Measurements from ENCODE around the gene C8A.
A peak's percentile ranks its signal among the peaks of the same experiment; 100 is the strongest.

C8A gene

DNA sequence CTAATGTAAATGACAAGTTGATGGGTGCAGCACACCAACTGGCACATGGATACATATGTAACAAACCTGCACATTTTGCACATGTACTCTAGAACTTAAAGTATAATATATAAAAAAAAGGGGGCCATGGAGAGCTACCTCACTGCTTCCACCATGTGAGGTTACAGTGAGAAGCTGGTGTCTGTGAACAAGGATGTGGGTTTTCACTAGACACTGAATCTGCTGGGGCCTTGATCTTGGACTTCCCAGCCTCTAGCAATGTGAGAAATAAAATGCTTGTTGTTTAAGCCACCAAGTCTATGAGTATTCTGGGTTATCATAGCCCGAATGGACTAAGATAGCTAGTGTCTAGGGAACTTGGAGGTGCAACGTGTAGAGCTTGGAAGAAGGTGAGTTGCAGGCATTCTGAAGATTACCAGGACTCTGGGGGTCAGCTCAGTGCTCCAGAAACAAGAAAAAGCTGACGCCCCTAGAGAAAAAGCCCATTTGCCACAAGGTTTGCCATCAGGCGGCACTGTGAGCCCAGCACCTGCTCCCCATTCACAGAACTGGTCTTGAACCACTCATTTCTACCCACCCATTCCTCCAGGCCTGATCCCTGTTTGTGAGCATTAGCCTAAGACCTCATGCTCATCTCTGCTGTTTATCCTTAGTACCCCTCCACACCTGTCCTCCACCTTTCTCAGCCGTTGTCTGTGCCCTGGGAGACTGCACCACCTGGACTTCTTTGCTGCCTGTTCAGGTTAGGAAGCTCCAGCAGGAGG, 20.3 kb upstream of the C8A start:
- peaks cover 36% of the 10 kb centered on the region for H3K4me1 ChIP-seq
- no peaks in the 10 kb centered on the region for H3K36me3 ChIP-seq
- H3K9me3 ChIP-seq: peaks cover 21% of the 10 kb centered on the region
- no peak overlapping the region for H3K4me3 ChIP-seq
- H3K27ac ChIP-seq: no peak overlapping the region
- no peak overlapping the region for H3K4me2 ChIP-seq
- TF ChIP-seq Cebpa-rat (IDR thresholded peaks at IDR 0.05): no peak
- H4K20me1 ChIP-seq: no peaks in the 10 kb centered on the region
- no peaks in the 10 kb centered on the region for H3K27me3 ChIP-seq
- no peak overlapping the region for H3K9ac ChIP-seq

DNA sequence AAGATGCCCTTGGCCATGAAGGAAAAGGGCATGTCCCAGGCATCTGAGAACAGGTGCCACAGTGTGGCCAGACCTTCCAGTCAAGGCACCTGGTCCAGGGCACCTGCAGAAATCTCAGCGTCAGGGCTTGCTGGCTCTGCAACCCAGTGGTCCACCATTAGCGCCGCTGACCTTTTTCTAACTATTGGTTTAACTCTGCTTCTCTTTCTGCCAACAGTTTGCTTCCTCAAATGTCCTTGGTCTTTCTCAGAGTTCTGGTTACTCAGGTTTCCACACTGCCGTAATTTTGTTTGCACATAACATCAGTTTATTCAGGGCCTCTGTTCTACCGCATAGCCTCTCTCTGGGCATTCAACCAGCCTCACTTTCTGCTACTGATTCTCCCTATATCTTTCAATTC, 18.9 kb upstream of the C8A start:
- Histone ChIP-seq H3K4me2 (no peak overlapping the region), H3K27me3 (no peaks in the 10 kb centered on the region), H4K20me1 (no peaks in the 10 kb centered on the region), H3K4me3 (no peak overlapping the region), H3K27ac (no peak overlapping the region), H3K36me3 (no peaks in the 10 kb centered on the region), H3K4me1 (peaks cover 34% of the 10 kb centered on the region), H3K9ac (no peak overlapping the region), H3K9me3 (peaks cover 31% of the 10 kb centered on the region)
- TF ChIP-seq Cebpa-rat (IDR thresholded peaks at IDR 0.05): no peak

DNA sequence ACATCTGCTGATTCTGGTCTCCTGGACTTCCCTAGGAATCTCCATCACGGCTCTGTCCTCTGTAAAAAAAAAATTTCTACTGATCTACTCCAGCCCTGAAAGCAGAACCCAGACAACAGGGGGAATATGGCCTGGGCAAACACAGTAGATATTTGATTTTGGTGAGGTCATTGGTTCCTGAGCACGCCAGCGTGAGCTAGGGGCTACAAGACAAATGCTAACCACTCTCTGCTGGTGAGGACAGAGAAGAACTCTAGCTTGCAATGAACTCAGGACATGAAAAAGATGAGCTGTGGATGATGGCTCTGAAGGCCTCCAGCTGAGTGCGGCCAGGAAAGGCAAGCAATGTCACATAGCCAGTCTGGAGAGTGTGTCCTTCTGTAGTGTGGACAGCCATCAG, 18.2 kb upstream of the C8A start:
- no peaks in the 10 kb centered on the region for H3K36me3 ChIP-seq
- H3K4me3 ChIP-seq: no peak overlapping the region

DNA sequence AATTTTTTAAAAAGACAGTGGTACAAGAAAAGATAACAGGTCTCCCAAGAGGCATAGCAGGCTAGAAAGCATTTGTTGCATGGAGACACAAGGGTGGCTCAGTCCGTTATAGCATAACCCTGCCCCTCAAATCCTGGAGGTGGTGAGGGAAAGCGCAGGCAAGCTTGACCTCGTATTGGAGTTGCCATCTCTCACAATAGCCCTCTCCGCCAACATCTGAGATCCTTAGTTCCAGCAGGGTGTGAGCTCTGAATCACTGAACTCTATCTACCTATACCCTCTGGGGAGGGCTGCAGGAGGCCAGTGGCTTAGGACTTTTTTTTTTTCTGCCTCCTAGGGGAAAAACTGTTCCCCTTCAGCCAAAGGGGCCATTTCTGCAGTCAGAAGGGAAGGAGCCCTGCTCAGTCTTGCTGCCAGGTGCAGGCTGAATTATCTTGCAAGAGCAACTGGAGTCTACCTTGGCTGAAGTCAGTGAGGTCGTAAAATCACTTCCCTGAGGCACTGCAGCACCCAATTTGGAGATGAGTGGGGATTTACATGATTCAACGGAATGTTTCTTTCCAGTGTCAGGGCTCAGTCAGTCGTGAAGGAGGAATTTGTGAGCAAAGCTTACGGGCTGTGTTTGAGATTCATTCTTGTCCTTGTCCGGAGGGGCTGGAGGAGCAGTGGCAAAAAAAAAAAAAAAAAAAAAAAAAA, 17.2 kb upstream of the C8A start:
- TF ChIP-seq Cebpa-rat (IDR thresholded peaks at IDR 0.05): no peak
- H3K4me2 ChIP-seq: no peak overlapping the region
- no peak overlapping the region for H3K9ac ChIP-seq

More for the DNA sequence above, 18.2 kb upstream of the C8A start:
- Histone ChIP-seq H3K9ac (no peak overlapping the region), H3K27ac (no peak overlapping the region), H3K27me3 (no peaks in the 10 kb centered on the region), H3K9me3 (peaks cover 28% of the 10 kb centered on the region), H4K20me1 (no peaks in the 10 kb centered on the region), H3K4me1 (peaks cover 27% of the 10 kb centered on the region), H3K4me2 (no peak overlapping the region)
- no peak for TF ChIP-seq Cebpa-rat (IDR thresholded peaks at IDR 0.05)

DNA sequence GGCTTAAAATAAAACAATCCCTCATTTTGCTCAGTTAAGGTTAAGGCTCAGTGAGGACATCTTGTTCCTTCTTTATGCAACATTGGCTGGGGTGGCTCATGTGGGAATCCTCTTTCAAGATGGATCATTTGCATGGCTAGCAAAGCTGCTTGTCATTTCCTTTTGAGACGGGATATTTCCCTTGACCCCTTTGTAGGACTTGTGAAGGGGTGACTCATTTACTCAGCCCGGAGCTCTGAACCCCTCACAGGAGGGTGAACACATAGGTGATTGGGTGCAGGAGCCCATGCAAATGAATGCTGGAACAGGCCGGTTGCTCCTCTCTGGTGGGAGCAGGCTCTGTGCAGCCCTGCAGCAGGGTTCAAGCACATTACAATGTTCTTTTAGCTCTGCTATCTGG, 15.8 kb upstream of the C8A start:
- Histone ChIP-seq H3K4me3 (no peak overlapping the region), H3K9ac (no peak overlapping the region), H3K9me3 (peaks cover 28% of the 10 kb centered on the region), H3K27me3 (no peaks in the 10 kb centered on the region), H3K36me3 (no peaks in the 10 kb centered on the region), H4K20me1 (no peaks in the 10 kb centered on the region), H3K4me1 (peaks cover 8% of the 10 kb centered on the region; the same call in 1 of the 2 replicates), H3K27ac (no peak overlapping the region), H3K4me2 (no peak overlapping the region)
- TF ChIP-seq Cebpa-rat (IDR thresholded peaks at IDR 0.05): no peak

More for the DNA sequence above, 17.2 kb upstream of the C8A start:
- Histone ChIP-seq H3K27me3 (no peaks in the 10 kb centered on the region), H3K4me1 (peaks cover 17% of the 10 kb centered on the region), H3K4me3 (no peak overlapping the region), H3K36me3 (no peaks in the 10 kb centered on the region), H3K27ac (no peak overlapping the region), H3K9me3 (peaks cover 28% of the 10 kb centered on the region), H4K20me1 (no peaks in the 10 kb centered on the region)

DNA sequence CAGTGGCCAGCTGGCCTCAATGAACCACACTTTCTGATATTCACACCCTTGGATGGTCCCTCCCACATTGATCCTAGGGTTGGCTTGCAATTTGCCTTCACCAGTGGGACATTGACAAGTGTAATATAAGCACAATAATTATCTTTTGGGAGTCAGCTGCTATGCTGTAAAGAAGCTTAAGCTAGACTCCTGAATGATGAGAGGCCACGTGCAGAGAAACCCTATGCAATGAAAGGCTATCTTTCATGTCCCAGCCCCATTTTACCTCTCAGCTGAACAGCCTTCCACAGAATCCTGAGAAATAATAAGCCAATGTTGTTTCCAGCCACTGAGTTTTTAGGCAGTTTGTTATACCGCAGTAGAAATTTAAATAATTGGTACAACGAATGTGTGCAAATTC, 11.1 kb upstream of the C8A start:
- Histone ChIP-seq H3K36me3 (no peaks in the 10 kb centered on the region), H3K27ac (no peak overlapping the region), H3K4me3 (no peak overlapping the region), H3K4me2 (no peak overlapping the region), H3K4me1 (peaks cover 20% of the 10 kb centered on the region), H3K9me3 (peaks cover 17% of the 10 kb centered on the region), H4K20me1 (no peaks in the 10 kb centered on the region), H3K9ac (no peak overlapping the region), H3K27me3 (no peaks in the 10 kb centered on the region)
- no peak for TF ChIP-seq Cebpa-rat (IDR thresholded peaks at IDR 0.05)

DNA sequence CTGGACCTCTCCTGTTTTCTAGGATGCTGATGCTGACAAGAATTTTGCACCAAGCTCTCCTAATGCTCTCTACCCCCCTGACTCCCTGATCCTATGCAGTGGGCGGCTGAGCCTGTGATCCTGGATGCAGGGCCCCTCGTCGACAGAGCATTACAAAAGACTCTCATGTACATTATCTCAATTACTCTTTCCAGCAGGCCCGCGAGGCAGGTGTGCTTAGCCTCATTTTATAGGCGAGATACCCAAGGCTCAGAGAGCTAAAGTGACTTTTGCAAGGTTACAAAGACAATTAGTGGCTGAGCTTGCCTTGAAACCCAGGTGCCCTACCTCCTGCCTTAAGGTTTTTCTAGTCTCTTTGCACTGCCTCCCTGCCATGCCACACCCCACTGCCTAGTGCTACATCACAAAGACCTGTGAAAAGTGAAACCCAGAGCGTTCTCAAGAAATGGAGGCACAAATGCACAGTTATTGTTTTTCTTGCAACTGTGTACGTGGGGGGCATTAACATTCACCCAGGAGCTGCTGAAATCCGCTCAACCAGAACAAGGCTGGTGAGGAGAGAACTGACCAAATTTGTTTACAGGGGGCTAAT, 10.0 kb upstream of the C8A start:
- no peak for TF ChIP-seq Cebpa-rat (IDR thresholded peaks at IDR 0.05)
- H3K9me3 ChIP-seq: peaks cover 7% of the 10 kb centered on the region

DNA sequence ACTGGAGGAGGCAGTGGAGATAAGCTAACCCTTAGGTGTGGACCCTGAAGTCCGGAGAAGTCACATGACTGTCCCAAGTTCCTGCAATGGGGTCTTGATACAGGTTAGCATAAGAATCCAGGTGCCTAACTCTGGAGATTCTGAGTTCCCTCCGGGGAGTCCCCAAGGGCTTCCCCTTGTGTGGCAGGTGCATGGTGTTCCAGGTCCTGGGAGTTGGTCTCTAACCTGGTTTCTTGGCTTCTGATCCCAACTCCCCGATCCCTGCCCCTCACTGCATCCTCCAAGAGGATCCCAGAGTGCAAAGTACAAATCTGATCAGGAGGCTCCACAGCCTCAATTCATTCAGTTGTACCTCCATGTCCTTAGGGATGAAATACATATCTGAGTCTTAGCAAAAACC, 9.3 kb upstream of the C8A start:
- peak overlapping the region; percentile 54 for H3K4me2 ChIP-seq
- no peak for TF ChIP-seq Cebpa-rat (IDR thresholded peaks at IDR 0.05)

More for the DNA sequence above, 10.0 kb upstream of the C8A start:
- Histone ChIP-seq H3K4me1 (peaks cover 20% of the 10 kb centered on the region), H3K27me3 (no peaks in the 10 kb centered on the region), H3K4me3 (no peak overlapping the region), H3K27ac (no peak overlapping the region), H4K20me1 (no peaks in the 10 kb centered on the region), H3K9ac (no peak overlapping the region), H3K4me2 (peak overlapping the region; percentile 54), H3K36me3 (no peaks in the 10 kb centered on the region)

DNA sequence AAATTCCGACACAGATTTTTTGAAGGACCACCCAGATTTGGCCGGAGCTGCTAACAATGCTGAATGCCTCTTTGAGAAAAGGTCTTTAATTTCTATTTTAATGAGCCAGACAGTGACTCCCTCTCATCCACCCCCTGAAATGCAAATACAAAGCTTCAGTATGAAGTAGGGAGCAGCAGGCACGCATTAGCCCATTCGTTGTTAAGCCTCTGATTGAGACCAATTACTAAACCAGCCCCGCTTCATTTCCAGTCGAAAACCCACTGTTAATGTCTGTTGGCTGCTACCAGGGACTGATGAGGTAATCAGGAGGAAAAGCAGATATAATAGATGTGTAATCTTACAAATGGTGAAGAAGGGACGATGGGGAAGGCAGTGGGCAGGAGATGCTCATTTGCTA, 4.8 kb upstream of the C8A start:
- H3K4me3 ChIP-seq: no peak overlapping the region
- TF ChIP-seq Cebpa-rat (IDR thresholded peaks at IDR 0.05): no peak
- H4K20me1 ChIP-seq: no peaks in the 10 kb centered on the region

More for the DNA sequence above, 9.3 kb upstream of the C8A start:
- H3K4me1 ChIP-seq: peaks cover 25% of the 10 kb centered on the region
- H3K27me3 ChIP-seq: no peaks in the 10 kb centered on the region
- no peak overlapping the region for H3K27ac ChIP-seq
- no peak overlapping the region; the same call in 1 of the 2 replicates for H3K9ac ChIP-seq
- H3K36me3 ChIP-seq: no peaks in the 10 kb centered on the region
- no peak overlapping the region for H3K4me3 ChIP-seq
- no peaks in the 10 kb centered on the region; the same call in 1 of the 2 replicates for H3K9me3 ChIP-seq
- no peaks in the 10 kb centered on the region for H4K20me1 ChIP-seq

DNA sequence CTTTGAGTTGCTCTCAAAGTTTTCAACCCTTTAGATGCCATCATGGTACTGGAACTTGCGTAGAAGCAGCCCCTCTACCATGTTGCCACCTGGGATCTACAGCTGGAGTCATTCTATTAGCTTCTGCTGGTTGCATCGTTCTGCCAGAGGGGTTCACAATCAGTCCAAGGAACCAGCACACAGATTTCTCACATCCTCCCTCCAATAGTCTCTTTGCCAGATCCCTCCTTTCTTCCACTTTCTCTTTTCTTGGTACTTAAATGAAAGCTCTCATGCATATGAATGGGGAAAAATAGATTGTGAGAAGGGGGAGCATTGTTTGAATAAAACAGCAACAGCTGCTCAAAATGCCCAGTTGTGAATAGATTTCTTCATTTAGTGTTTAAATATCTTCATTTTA, 4.2 kb upstream of the C8A start:
- H3K9me3 ChIP-seq: no peaks in the 10 kb centered on the region
- no peaks in the 10 kb centered on the region for H3K27me3 ChIP-seq
- H3K4me1 ChIP-seq: peaks cover 16% of the 10 kb centered on the region
- no peak overlapping the region for H3K4me3 ChIP-seq
- no peaks in the 10 kb centered on the region for H3K36me3 ChIP-seq
- H3K9ac ChIP-seq: no peak overlapping the region
- no peak for TF ChIP-seq Cebpa-rat (IDR thresholded peaks at IDR 0.05)
- H3K27ac ChIP-seq: no peak overlapping the region
- H4K20me1 ChIP-seq: no peaks in the 10 kb centered on the region
- H3K4me2 ChIP-seq: peak overlapping the region; percentile 37

More for the DNA sequence above, 4.8 kb upstream of the C8A start:
- Histone ChIP-seq H3K27ac (no peak overlapping the region), H3K4me2 (peak overlapping the region; percentile 37), H3K9ac (no peak overlapping the region), H3K27me3 (no peaks in the 10 kb centered on the region), H3K4me1 (peaks cover 23% of the 10 kb centered on the region), H3K36me3 (no peaks in the 10 kb centered on the region), H3K9me3 (no peaks in the 10 kb centered on the region)
